ENCODE measurements around the gene LIMK2.
A peak's percentile ranks its signal among the peaks of the same experiment; 100 is the strongest.

Gene LIMK2

GRCh38 chr22:31288496-31289240, 76.6 kb downstream of the LIMK2 start:
- H3K9me3 Mint-ChIP-seq = no peaks in the 10 kb centered on the region
- no peak overlapping the region for H3K27ac Mint-ChIP-seq
- H3K4me3 Mint-ChIP-seq = no peak overlapping the region
- peaks cover 24% of the 10 kb centered on the region for H3K27me3 Mint-ChIP-seq (ENCODE audit: low read depth, poor library complexity)
- peaks cover 57% of the 10 kb centered on the region for H3K4me1 Mint-ChIP-seq
- TF ChIP-seq, protein P1, sequence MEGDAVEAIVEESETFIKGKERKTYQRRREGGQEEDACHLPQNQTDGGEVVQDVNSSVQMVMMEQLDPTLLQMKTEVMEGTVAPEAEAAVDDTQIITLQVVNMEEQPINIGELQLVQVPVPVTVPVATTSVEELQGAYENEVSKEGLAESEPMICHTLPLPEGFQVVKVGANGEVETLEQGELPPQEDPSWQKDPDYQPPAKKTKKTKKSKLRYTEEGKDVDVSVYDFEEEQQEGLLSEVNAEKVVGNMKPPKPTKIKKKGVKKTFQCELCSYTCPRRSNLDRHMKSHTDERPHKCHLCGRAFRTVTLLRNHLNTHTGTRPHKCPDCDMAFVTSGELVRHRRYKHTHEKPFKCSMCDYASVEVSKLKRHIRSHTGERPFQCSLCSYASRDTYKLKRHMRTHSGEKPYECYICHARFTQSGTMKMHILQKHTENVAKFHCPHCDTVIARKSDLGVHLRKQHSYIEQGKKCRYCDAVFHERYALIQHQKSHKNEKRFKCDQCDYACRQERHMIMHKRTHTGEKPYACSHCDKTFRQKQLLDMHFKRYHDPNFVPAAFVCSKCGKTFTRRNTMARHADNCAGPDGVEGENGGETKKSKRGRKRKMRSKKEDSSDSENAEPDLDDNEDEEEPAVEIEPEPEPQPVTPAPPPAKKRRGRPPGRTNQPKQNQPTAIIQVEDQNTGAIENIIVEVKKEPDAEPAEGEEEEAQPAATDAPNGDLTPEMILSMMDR (IDR thresholded peaks at IDR 0.05) = no peak
- peaks cover 10% of the 10 kb centered on the region for H3K36me3 Mint-ChIP-seq (ENCODE audit: low read depth)
- DNase-seq = no peak

GRCh38 chr22:31289344-31289743, 77.2 kb downstream of the LIMK2 start:
- H3K9me3 Mint-ChIP-seq = peaks cover 2% of the 10 kb centered on the region
- no peak overlapping the region for H3K27ac Mint-ChIP-seq
- TF ChIP-seq, protein P1 (IDR thresholded peaks at IDR 0.05) = no peak

DNA sequence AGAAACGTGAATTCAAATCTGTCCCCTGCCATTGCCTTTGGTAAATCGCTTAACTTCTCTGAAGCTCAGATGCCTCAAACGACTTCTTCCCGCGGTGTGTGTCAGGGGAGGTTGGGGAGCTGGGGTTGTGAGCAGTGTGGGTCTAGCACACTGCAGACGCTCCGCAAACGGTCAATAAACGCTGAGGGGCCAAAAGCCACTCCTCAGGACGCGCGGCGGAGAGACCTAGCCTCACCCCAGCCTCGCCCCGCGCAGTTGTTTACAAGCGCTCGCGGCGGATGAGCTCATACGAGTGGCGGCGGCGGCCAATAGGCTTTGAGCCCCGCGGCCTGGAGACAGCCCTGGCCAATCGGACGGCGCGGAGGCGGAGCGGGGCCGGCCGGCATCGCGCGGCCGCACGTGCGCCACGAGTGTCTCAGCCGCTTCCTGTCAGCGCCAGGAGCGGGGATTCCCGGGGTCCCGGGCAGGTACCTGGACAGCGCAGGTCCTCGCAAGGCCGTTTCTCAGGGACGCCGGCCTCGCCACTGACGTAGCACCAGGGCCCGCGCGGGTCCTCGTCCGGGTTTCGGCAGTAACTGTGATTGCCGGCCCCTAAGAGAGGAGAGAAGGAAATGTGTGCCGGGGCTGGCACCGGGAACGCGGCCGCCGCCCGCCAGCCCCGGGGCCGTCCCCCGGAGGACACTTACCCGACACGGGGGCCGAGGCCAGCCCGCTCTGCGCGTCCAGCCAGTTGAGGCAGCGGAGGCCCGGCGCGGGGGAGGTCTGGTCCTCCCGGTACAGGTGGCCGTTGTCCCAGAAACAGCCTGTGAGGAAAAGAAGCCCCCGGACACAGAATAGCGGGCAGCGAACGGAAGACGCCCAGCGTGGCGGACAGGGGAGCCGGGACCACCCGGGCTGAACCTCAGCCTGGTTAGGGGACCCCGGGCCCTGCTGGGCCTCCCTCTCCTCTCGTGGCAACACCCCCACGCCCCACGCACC, 78.7 kb downstream of the LIMK2 start:
- Mint-ChIP-seq H3K4me1 (peaks cover 47% of the 10 kb centered on the region), H3K9me3 (peaks cover 4% of the 10 kb centered on the region), H3K27me3 (ENCODE audit: low read depth, poor library complexity) (peaks cover 24% of the 10 kb centered on the region), H3K36me3 (ENCODE audit: low read depth) (peaks cover 10% of the 10 kb centered on the region), H3K27ac (peak overlapping the region; percentile 71), H3K4me3 (peak overlapping the region; percentile 89)
- peak; percentile 90 for DNase-seq
- TF ChIP-seq, protein P1 (IDR thresholded peaks at IDR 0.05) = no peak

More at GRCh38 chr22:31289344-31289743, 77.2 kb downstream of the LIMK2 start:
- H3K27me3 Mint-ChIP-seq (ENCODE audit: low read depth, poor library complexity) = peaks cover 24% of the 10 kb centered on the region
- peaks cover 10% of the 10 kb centered on the region for H3K36me3 Mint-ChIP-seq (ENCODE audit: low read depth)
- H3K4me1 Mint-ChIP-seq = peaks cover 53% of the 10 kb centered on the region
- no peak overlapping the region for H3K4me3 Mint-ChIP-seq
- no peak for DNase-seq

- DNase-seq = no peak
- peaks cover 10% of the 10 kb centered on the region for H3K36me3 Mint-ChIP-seq (ENCODE audit: low read depth)
- no peak overlapping the region for H3K27ac Mint-ChIP-seq
These were observed 79.6 kb downstream of the LIMK2 start for GRCh38 chr22:31291481-31292235.

More at GRCh38 chr22:31291481-31292235, 79.6 kb downstream of the LIMK2 start:
- Mint-ChIP-seq H3K27me3 (ENCODE audit: low read depth, poor library complexity) (peaks cover 24% of the 10 kb centered on the region), H3K4me1 (peaks cover 54% of the 10 kb centered on the region), H3K9me3 (peaks cover 4% of the 10 kb centered on the region), H3K4me3 (peak overlapping the region; percentile 89)
- TF ChIP-seq, protein P1 (IDR thresholded peaks at IDR 0.05) = no peak
